LNCaP clone FGC (cell line): Measurements from ENCODE around the gene GNPTAB.

Source experiments
- DNase-seq: peaks from one replicate; pipeline ENCODE4 v3.0.0-alpha.2; 2011; ENCODE audit warnings: low read depth
- H3K4me3 ChIP-seq: 2 replicates; pipeline ENCODE4 v1.5.1; 2011; ENCODE audit warnings: mild to moderate bottlenecking, low read depth, low read length, control low read depth
- TF ChIP-seq, protein P1 (sequence below): IDR thresholded peaks from 2 replicates; pipeline ENCODE4 v1.5.1; 2012; ENCODE audit warnings: mild to moderate bottlenecking; ENCODE audit not compliant: control insufficient read depth, insufficient read depth; ENCODE audit errors: extremely low read depth

Gene GNPTAB

GRCh38 chr12:101707131-101707782, 123.5 kb downstream of the GNPTAB start:
- no peak for DNase-seq
- TF ChIP-seq, protein P1, sequence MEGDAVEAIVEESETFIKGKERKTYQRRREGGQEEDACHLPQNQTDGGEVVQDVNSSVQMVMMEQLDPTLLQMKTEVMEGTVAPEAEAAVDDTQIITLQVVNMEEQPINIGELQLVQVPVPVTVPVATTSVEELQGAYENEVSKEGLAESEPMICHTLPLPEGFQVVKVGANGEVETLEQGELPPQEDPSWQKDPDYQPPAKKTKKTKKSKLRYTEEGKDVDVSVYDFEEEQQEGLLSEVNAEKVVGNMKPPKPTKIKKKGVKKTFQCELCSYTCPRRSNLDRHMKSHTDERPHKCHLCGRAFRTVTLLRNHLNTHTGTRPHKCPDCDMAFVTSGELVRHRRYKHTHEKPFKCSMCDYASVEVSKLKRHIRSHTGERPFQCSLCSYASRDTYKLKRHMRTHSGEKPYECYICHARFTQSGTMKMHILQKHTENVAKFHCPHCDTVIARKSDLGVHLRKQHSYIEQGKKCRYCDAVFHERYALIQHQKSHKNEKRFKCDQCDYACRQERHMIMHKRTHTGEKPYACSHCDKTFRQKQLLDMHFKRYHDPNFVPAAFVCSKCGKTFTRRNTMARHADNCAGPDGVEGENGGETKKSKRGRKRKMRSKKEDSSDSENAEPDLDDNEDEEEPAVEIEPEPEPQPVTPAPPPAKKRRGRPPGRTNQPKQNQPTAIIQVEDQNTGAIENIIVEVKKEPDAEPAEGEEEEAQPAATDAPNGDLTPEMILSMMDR, result no peak
- no peak overlapping the region for H3K4me3 ChIP-seq

GRCh38 chr12:101706403-101706802, 124.4 kb downstream of the GNPTAB start:
- no peak for DNase-seq
- TF ChIP-seq, protein P1, result no peak
- no peak overlapping the region for H3K4me3 ChIP-seq

DNA sequence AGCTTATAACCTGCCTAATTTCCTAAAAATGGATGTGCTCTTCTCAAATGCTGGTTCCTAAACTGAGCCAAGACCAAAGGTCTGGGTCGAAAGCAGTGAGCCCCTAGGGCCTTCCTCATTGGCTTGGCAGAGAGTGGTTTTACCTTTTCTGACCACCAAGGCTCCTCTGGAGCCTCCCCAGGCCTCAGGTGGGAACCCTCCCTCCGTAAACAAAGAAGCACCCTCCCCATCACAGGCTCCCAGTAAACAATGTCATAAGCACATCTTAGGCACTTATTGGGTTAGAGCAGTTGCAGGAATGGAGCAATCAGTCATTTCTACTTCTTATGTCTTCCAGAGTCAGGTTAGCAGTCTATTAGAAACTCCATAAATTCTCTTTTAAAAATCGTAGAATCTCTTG, 127.3 kb downstream of the GNPTAB start:
- TF ChIP-seq, protein P1, result no peak
- no peak overlapping the region for H3K4me3 ChIP-seq
- no peak for DNase-seq

- no peak for DNase-seq
- TF ChIP-seq, protein P1, result no peak
- H3K4me3 ChIP-seq, result peak overlapping the region; percentile 77; the same call in 1 of the 2 replicates
Measured at GRCh38 chr12:101700299-101700820, 130.4 kb downstream of the GNPTAB start.

GRCh38 chr12:101698800-101699347, 131.9 kb downstream of the GNPTAB start:
- TF ChIP-seq, protein P1, result peak; percentile 50
- DNase-seq, result no peak
- peak overlapping the region; percentile 77 for H3K4me3 ChIP-seq

DNA sequence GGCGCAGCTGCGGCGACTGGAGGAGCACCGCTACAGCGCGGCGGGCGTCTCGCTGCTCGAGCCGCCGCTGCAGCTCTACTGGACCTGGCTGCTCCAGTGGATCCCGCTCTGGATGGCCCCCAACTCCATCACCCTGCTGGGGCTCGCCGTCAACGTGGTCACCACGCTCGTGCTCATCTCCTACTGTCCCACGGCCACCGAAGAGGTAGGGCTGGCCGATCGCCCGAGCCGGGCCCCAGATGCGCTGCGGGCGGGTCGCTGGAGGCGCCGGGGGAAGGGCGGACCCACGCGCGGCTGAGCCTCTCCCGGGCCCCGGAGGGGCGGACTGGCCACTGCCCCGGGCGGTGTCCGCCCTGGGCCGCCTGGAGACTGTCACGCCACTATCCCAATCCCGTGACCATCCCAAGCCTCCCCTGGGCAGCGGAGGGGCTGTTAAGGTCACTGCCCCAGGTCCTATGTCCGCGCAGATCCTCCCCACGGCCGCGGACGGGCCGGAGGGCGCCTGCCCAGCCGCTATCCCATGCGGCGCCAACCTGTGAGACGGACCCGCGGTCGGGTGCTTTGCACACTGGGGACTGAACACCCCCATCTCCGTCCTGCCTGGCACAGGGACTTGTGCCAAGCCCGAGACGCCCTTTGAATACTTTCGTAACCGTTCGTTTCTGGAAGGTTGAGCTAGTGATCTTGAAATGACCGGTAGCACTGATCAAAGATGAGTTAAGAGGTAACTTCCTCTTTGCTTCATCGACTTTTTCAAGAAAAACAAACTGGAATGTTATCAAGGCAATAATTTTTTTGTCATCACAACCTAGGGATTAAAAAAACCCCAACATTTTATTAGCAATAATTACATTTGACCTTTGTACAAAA, 132.6 kb downstream of the GNPTAB start:
- H3K4me3 ChIP-seq, result peak overlapping the region; percentile 77
- TF ChIP-seq, protein P1, result 0 out of 2 replicates have a peak, but pooled peaks have one; percentile 6
- DNase-seq, result no peak
